ENCODE results near the gene TET2. TPM values are rescaled to one million over a fixed set of nuclear protein-coding genes. Genes with fewer than 3 reads are reported as not detected.

The TET2 gene
- total RNA-seq, 1 experiment from 2014 or later, result 7.0 TPM

GRCh38 chr4:105274504-105274903, 127.8 kb downstream of the TET2 start:
- Histone ChIP-seq H3K4me1 (ENCODE audit: control insufficient read depth, insufficient read depth, low read length) (no peaks in the 10 kb centered on the region), H3K27ac (ENCODE audit: low read length) (no peak overlapping the region), H3K36me3 (ENCODE audit: control insufficient read depth, insufficient read depth, low read length) (peaks cover 2% of the 10 kb centered on the region; the same call in 1 of the 2 replicates), H3K4me3 (ENCODE audit: low read depth in 2 of 2, low read length in 2 of 2) (no peak overlapping the region), H3K27me3 (ENCODE audit: control insufficient read depth, insufficient read depth, low read length) (no peaks in the 10 kb centered on the region), H3K9me3 (ENCODE audit: control insufficient read depth, insufficient read depth, low read depth, low read length) (no peaks in the 10 kb centered on the region)
- intact Hi-C loops (cut with micrococcal nuclease; ENCODE audit: unreplicated experiment) (no loop called here), in situ Hi-C loops (cut with HindIII; ENCODE audit: low pct_unique_long_range_greater_than_20kb, low sequenced_read_pairs) (no loop called here)
- ChIA-PET POLR2A (no interaction called here), CTCF (no interaction called here)
- no peak for DNase-seq (ENCODE audit: low read depth, low spot score)
- no TSS peak for BruUV-seq (replicated peaks)
- TF ChIP-seq TCF7L2 (IDR thresholded peaks at IDR 0.05; ENCODE audit: low read depth, low read length) (no peak), CTCF (IDR thresholded peaks at IDR 0.05) (no peak), POLR2AphosphoS5 (IDR thresholded peaks at IDR 0.05; ENCODE audit: low read depth, low read length) (no peak), REST (IDR thresholded peaks at IDR 0.05; ENCODE audit: insufficient read depth in 1 of 2, low read depth in 2 of 2, low read length in 1 of 2) (no peak), SIN3A (IDR thresholded peaks at IDR 0.05; ENCODE audit: borderline replicate concordance, insufficient read depth, low read depth, low read length) (no peak)
- ATAC-seq, result no peak

GRCh38 chr4:105276361-105277104, 129.9 kb downstream of the TET2 start:
- no peak for DNase-seq (ENCODE audit: low read depth, low spot score)
- TF ChIP-seq SIN3A (IDR thresholded peaks at IDR 0.05; ENCODE audit: borderline replicate concordance, insufficient read depth, low read depth, low read length) (no peak), POLR2AphosphoS5 (IDR thresholded peaks at IDR 0.05; ENCODE audit: low read depth, low read length) (no peak), REST (IDR thresholded peaks at IDR 0.05; ENCODE audit: insufficient read depth in 1 of 2, low read depth in 2 of 2, low read length in 1 of 2) (no peak), CTCF (IDR thresholded peaks at IDR 0.05) (no peak), TCF7L2 (IDR thresholded peaks at IDR 0.05; ENCODE audit: low read depth, low read length) (no peak)
- H3K27me3 ChIP-seq (ENCODE audit: control insufficient read depth, insufficient read depth, low read length), result no peaks in the 10 kb centered on the region
- no peak for ATAC-seq
- in situ Hi-C loops (cut with HindIII; ENCODE audit: low pct_unique_long_range_greater_than_20kb, low sequenced_read_pairs), result no loop called here
- BruUV-seq (replicated peaks), result TSS peak; percentile 47
- H3K4me3 ChIP-seq (ENCODE audit: low read depth in 2 of 2, low read length in 2 of 2), result no peak overlapping the region
- H3K4me1 ChIP-seq (ENCODE audit: control insufficient read depth, insufficient read depth, low read length), result no peaks in the 10 kb centered on the region
- ChIA-PET CTCF (no interaction called here), POLR2A (no interaction called here)
- intact Hi-C loops (cut with micrococcal nuclease; ENCODE audit: unreplicated experiment), result no loop called here
- peaks cover 2% of the 10 kb centered on the region; the same call in 1 of the 2 replicates for H3K36me3 ChIP-seq (ENCODE audit: control insufficient read depth, insufficient read depth, low read length)
- H3K9me3 ChIP-seq (ENCODE audit: control insufficient read depth, insufficient read depth, low read depth, low read length), result no peaks in the 10 kb centered on the region
- H3K27ac ChIP-seq (ENCODE audit: low read length), result no peak overlapping the region

Measured in Panc1 (cell line).